Thyroid gland (tissue), 4 donors: ENCODE data around the gene GRIP1. TPM values are rescaled to one million over a fixed set of nuclear protein-coding genes. Genes with fewer than 3 reads are reported as not detected.

Experiments used
- DNase-seq, 2 donors: peaks; one replicate each; pipeline ENCODE4 v3.0.0-alpha.2; 2019
- H3K27ac ChIP-seq, 3 donors: fragments of 200-600 bp; sonication (generic); 1 replicate in 2 of 3; 2 replicates in 1 of 3; pipeline ENCODE4 v1.5.1; 2016 to 2019; ENCODE audit warnings: mild to moderate bottlenecking in 1 of 3, moderate library complexity in 1 of 3
- H3K27me3 ChIP-seq: fragments of 200-600 bp; sonication (generic); one replicate; pipeline ENCODE4 v1.5.1; 2019
- H3K36me3 ChIP-seq, 2 donors: fragments of 200-600 bp; sonication (generic); one replicate each; pipeline ENCODE4 v1.5.1; 2016 to 2019
- H3K4me1 ChIP-seq, 2 donors: fragments of 200-600 bp; sonication (generic); one replicate each; pipeline ENCODE4 v1.5.1; 2017 to 2019
- H3K4me3 ChIP-seq, 3 donors: fragments of 200-600 bp; sonication (generic); replicated peaks in 1 of 3; 1 replicate in 2 of 3; 2 replicates in 1 of 3; pipeline ENCODE4 v1.5.1; 2016; ENCODE audit warnings: mild to moderate bottlenecking in 1 of 3
- H3K9me3 ChIP-seq: fragments of 200-600 bp; sonication (generic); one replicate; pipeline ENCODE4 v1.5.1; 2017
- POLR2A ChIP-seq, 2 donors: fragments of 450-650 bp; IDR thresholded peaks; one replicate each; pipeline ENCODE4 v1.6.1; 2017; ENCODE audit warnings: antibody characterized with exemption in 2 of 2, mild to moderate bottlenecking in 2 of 2, moderate library complexity in 1 of 2
- WGBS, 2 donors: methylation state at CpG; one replicate each; pipeline ENCODE4 v1.1.5; 2017; 5-methylcytosine and 5-hydroxymethylcytosine counted together
- intact Hi-C: fragments of 100-400 bp; cut with DNase I; formaldehyde crosslinking; loops from one replicate; pipeline ENCODE4 v1.15.1; 2023
- total RNA-seq, 4 donors: library from RNA; depleted of rRNA; stranded (reverse); fragments of >200 nt; gene quantifications; one replicate each; pipeline ENCODE4 v1.2.3, GENCODE V29; 2016
- TF ChIP-seq, protein P1 (sequence below), 6 experiments: fragments of 200-600 bp in 3 of 6; fragments of 450-650 bp in 3 of 6; sonication (generic) in 3 of 6; IDR thresholded peaks; one replicate each; pipeline ENCODE4 v1.5.1; 2016 to 2019; ENCODE audit warnings: antibody characterized with exemption in 6 of 6, mild to moderate bottlenecking in 2 of 6, inconsistent platforms in 1 of 6, moderate library complexity in 1 of 6

The GRIP1 gene
- total RNA-seq, 4 donors from 2014 or later, result 9.9 to 21.1 (median 15.6) TPM

- Histone ChIP-seq H3K36me3 (no peaks in the 10 kb centered on the region), H3K9me3 (no peaks in the 10 kb centered on the region), H3K4me3 (no peak overlapping the region), H3K4me1 (no peaks in the 10 kb centered on the region), H3K27ac (no peak overlapping the region), H3K27me3 (no peaks in the 10 kb centered on the region)
- 83 to 87% methylated on average over 9 of the region's 9 CpGs for WGBS, 2 donors
- DNase-seq, result peak in 1 of 2 donors; percentile 5
- intact Hi-C loops, result no loop called here
- TF ChIP-seq, protein P1, sequence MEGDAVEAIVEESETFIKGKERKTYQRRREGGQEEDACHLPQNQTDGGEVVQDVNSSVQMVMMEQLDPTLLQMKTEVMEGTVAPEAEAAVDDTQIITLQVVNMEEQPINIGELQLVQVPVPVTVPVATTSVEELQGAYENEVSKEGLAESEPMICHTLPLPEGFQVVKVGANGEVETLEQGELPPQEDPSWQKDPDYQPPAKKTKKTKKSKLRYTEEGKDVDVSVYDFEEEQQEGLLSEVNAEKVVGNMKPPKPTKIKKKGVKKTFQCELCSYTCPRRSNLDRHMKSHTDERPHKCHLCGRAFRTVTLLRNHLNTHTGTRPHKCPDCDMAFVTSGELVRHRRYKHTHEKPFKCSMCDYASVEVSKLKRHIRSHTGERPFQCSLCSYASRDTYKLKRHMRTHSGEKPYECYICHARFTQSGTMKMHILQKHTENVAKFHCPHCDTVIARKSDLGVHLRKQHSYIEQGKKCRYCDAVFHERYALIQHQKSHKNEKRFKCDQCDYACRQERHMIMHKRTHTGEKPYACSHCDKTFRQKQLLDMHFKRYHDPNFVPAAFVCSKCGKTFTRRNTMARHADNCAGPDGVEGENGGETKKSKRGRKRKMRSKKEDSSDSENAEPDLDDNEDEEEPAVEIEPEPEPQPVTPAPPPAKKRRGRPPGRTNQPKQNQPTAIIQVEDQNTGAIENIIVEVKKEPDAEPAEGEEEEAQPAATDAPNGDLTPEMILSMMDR (IDR thresholded peaks at IDR 0.05), result peak in 1 of 6 experiments; percentile 17
- no peak for TF ChIP-seq POLR2A (IDR thresholded peaks at IDR 0.05)
Measured at GRCh38 chr12:66352197-66352596, 326.7 kb downstream of the GRIP1 start.

DNA sequence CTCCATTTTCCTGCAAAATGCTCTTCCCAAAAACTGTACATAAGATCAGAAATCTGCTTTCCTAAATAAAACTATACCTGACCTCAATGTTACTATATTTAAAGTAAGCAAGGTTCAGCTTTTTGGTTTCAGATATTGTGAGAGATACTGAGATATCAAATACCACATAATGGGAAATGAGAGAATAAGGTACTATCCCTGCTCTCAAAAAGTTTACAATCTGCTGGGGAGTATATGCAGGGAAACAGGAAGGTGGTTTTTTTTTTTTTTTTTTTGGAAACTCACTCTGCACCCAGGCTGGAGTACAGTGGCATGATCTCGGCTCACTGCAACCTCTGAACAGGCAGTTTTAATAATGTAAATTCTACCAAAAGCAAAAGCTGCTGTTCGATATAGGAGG, 327.6 kb downstream of the GRIP1 start:
- intact Hi-C loops, result no loop called here
- DNase-seq, result no peak
- WGBS, 2 donors, result 94 to 95% methylated on average over 2 of the region's 2 CpGs
- TF ChIP-seq, protein P1 (IDR thresholded peaks at IDR 0.05), result no peak
- no peak for TF ChIP-seq POLR2A (IDR thresholded peaks at IDR 0.05)
- Histone ChIP-seq H3K9me3 (no peaks in the 10 kb centered on the region), H3K4me3 (no peak overlapping the region), H3K4me1 (no peaks in the 10 kb centered on the region), H3K27me3 (no peaks in the 10 kb centered on the region), H3K36me3 (no peaks in the 10 kb centered on the region), H3K27ac (no peak overlapping the region)

DNA sequence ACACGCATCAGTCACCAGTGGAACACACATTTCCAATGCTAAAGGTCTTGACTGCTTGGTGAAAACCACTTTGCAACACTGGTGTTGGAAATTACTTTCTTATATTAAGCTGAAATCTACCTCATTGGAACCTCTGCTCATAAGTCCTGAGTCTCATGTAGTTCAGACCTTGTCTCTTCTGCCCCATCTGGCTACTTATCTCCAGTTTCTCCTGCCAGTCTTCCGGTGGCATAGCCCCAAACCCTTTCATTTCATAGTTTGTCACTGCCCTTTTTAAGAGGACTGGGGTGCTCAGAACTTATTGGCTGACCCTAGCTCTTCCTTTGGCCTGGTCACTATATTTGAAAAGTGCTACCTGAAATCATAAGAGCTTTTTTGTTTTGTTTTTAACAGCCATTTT, 332.9 kb downstream of the GRIP1 start:
- Histone ChIP-seq H3K36me3 (peaks cover 0 to 4% of the 10 kb centered on the region in 2 donors), H3K27me3 (no peaks in the 10 kb centered on the region), H3K4me1 (no peaks in the 10 kb centered on the region), H3K4me3 (no peak overlapping the region), H3K9me3 (no peaks in the 10 kb centered on the region), H3K27ac (no peak overlapping the region)
- TF ChIP-seq, protein P1 (IDR thresholded peaks at IDR 0.05), result no peak
- no peak for TF ChIP-seq POLR2A (IDR thresholded peaks at IDR 0.05)
- intact Hi-C loops, result no loop called here
- no peak for DNase-seq
- 98 to 99% methylated on average over 2 of the region's 2 CpGs for WGBS, 2 donors

GRCh38 chr12:66345212-66345611, 333.7 kb downstream of the GRIP1 start:
- intact Hi-C loops, result no loop called here
- H3K27ac ChIP-seq, result no peak overlapping the region
- TF ChIP-seq, protein P1 (IDR thresholded peaks at IDR 0.05), result no peak
- no peak for TF ChIP-seq POLR2A (IDR thresholded peaks at IDR 0.05)
- peaks cover 0 to 6% of the 10 kb centered on the region in 2 donors for H3K36me3 ChIP-seq
- H3K4me1 ChIP-seq, result no peaks in the 10 kb centered on the region
- no peaks in the 10 kb centered on the region for H3K9me3 ChIP-seq
- DNase-seq, result no peak
- H3K4me3 ChIP-seq, result no peak overlapping the region
- H3K27me3 ChIP-seq, result no peaks in the 10 kb centered on the region
- WGBS, 2 donors, result 80 to 92% methylated on average over 3 of the region's 3 CpGs

- DNase-seq, result no peak
- Histone ChIP-seq H3K27me3 (no peaks in the 10 kb centered on the region), H3K4me1 (no peaks in the 10 kb centered on the region), H3K9me3 (no peaks in the 10 kb centered on the region), H3K36me3 (peaks cover 0 to 6% of the 10 kb centered on the region in 2 donors), H3K27ac (no peak overlapping the region), H3K4me3 (no peak overlapping the region)
- TF ChIP-seq POLR2A (IDR thresholded peaks at IDR 0.05), result no peak
- TF ChIP-seq, protein P1 (IDR thresholded peaks at IDR 0.05), result no peak
- intact Hi-C loops, result no loop called here
- WGBS, 2 donors, result 92 to 97% methylated on average over 4 of the region's 4 CpGs
Measured at GRCh38 chr12:66341126-66341525, 337.8 kb downstream of the GRIP1 start.
